ENCODE results near the gene ZSCAN5A.
"Not testable (repeated sequence)": the region's sequence is repeated elsewhere in the genome, so short reads cannot be mapped to it uniquely, and the experiment has no call there.

Gene ZSCAN5A

GRCh38 chr19:56314018-56314380 lies 640 bp downstream of the ZSCAN5A start:
- no peak for DNase-seq

- DNase-seq = no peak
Observed at GRCh38 chr19:56312787-56313657, 1.6 kb downstream of the ZSCAN5A start.

GRCh38 chr19:56312342-56312741 lies 2.3 kb downstream of the ZSCAN5A start:
- no peak for DNase-seq

- DNase-seq = no peak
Observed at GRCh38 chr19:56310462-56310861, 4.2 kb downstream of the ZSCAN5A start.

- peak; percentile 31 for DNase-seq
Observed at GRCh38 chr19:56309511-56310185, 5.0 kb downstream of the ZSCAN5A start.

GRCh38 chr19:56308792-56309191 lies 5.8 kb downstream of the ZSCAN5A start:
- DNase-seq = no peak

GRCh38 chr19:56307062-56307461 lies 7.6 kb downstream of the ZSCAN5A start:
- DNase-seq = not testable (repeated sequence)

GRCh38 chr19:56306016-56306415 lies 8.6 kb downstream of the ZSCAN5A start:
- no peak for DNase-seq

- no peak for DNase-seq
Observed at GRCh38 chr19:56304243-56304642, 10.4 kb downstream of the ZSCAN5A start.

GRCh38 chr19:56301886-56302620 lies 12.6 kb downstream of the ZSCAN5A start:
- DNase-seq = no peak

GRCh38 chr19:56301155-56301554 lies 13.5 kb downstream of the ZSCAN5A start:
- DNase-seq = no peak

GRCh38 chr19:56299688-56300087 lies 15.0 kb downstream of the ZSCAN5A start:
- no peak for DNase-seq

GRCh38 chr19:56297010-56297409 lies 17.6 kb downstream of the ZSCAN5A start:
- DNase-seq = no peak

GRCh38 chr19:56295531-56296455 lies 18.8 kb downstream of the ZSCAN5A start:
- no peak for DNase-seq

- DNase-seq = peak; percentile 15
Observed at GRCh38 chr19:56294549-56294948, 20.1 kb downstream of the ZSCAN5A start.

GRCh38 chr19:56291867-56292266 lies 22.8 kb downstream of the ZSCAN5A start:
- DNase-seq = no peak

GRCh38 chr19:56290104-56290503 lies 24.5 kb downstream of the ZSCAN5A start:
- no peak for DNase-seq

GRCh38 chr19:56284746-56285145 lies 29.9 kb downstream of the ZSCAN5A start:
- DNase-seq = no peak

GRCh38 chr19:56282809-56283208 lies 31.8 kb downstream of the ZSCAN5A start:
- no peak for DNase-seq

- DNase-seq = peak; percentile 65
Observed at GRCh38 chr19:56273563-56274117, 41.0 kb downstream of the ZSCAN5A start.

GRCh38 chr19:56272161-56272798 lies 42.4 kb downstream of the ZSCAN5A start, which contains the start of gene EDDM13:
EDDM13 (plus strand) TSS chr19:56272748; CDS start chr19:56272835, 87 bp downstream.
- DNase-seq = no peak
